ENCODE measurements around the gene DISC1.

DNA sequence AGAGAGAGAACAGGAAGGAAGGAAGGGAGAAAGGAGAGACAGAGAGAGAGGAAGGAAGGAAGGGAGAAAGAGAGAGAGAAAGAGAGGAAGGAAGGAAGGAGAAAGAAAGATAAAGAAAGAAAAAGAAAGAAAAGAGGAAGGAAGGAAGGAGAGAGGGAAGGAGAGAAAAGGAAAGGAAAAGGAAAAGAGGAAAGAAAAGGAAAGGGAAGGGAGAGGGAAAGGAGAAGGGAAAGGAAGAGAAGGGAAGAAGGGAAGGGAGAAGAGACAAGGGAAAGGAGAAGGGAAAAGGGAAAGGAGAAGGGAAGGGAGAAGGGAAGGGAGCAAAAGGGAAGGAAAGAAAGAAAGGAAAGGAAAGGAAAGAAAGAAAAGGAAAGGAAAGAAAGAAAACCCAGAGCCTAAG, 404.6 kb downstream of the DISC1 start:
- TF ChIP-seq POLR2AphosphoS5 (IDR thresholded peaks at IDR 0.05; ENCODE audit: low read depth, low read length) (no peak), POLR2A (IDR thresholded peaks at IDR 0.05; ENCODE audit: low read depth, low read length) (no peak)

Measured in GM12891 (cell line).